Fibroblast of pulmonary artery (primary cell): Measurements from ENCODE around the gene RAD18.

Experiments used
- DNase-seq: peaks from one replicate; pipeline ENCODE4 v3.0.0-alpha.2; 2010; ENCODE audit warnings: low read depth
- H3K4me3 ChIP-seq: replicated peaks from 2 replicates; pipeline ENCODE4 v1.5.1; 2011; ENCODE audit warnings: low read depth, mild to moderate bottlenecking, control low read depth, low read length, moderate library complexity
- CTCF ChIP-seq: IDR thresholded peaks from 2 replicates; pipeline ENCODE4 v1.5.1; 2011; ENCODE audit warnings: mild to moderate bottlenecking, control low read depth, low read length, inconsistent platforms; ENCODE audit errors: missing control alignments

RAD18 gene

GRCh38 chr3:8954938-8955763 lies 8.1 kb downstream of the RAD18 start:
- TF ChIP-seq CTCF = peak; percentile 13
- H3K4me3 ChIP-seq = no peak overlapping the region
- peak; percentile 39 for DNase-seq

GRCh38 chr3:8953313-8953712 lies 10.0 kb downstream of the RAD18 start:
- H3K4me3 ChIP-seq = no peak overlapping the region
- DNase-seq = no peak
- no peak for TF ChIP-seq CTCF

GRCh38 chr3:8952130-8952529 lies 11.1 kb downstream of the RAD18 start:
- H3K4me3 ChIP-seq = no peak overlapping the region
- no peak for TF ChIP-seq CTCF
- DNase-seq = no peak

GRCh38 chr3:8945890-8946600 lies 17.2 kb downstream of the RAD18 start:
- no peak overlapping the region for H3K4me3 ChIP-seq
- no peak for DNase-seq
- TF ChIP-seq CTCF = no peak

- TF ChIP-seq CTCF = no peak
- DNase-seq = no peak
- no peak overlapping the region for H3K4me3 ChIP-seq
These were observed 20.4 kb downstream of the RAD18 start for GRCh38 chr3:8942746-8943488.

GRCh38 chr3:8942115-8942514 lies 21.2 kb downstream of the RAD18 start:
- no peak for DNase-seq
- no peak for TF ChIP-seq CTCF
- no peak overlapping the region for H3K4me3 ChIP-seq
